D721Med (cell line): ENCODE data around the gene TANGO6.
A peak's percentile ranks its signal among the peaks of the same experiment; 100 is the strongest.

Experiments
- DNase-seq: peaks from one replicate; pipeline ENCODE4 v3.0.0; 2011; ENCODE audit warnings: low spot score; ENCODE audit not compliant: insufficient read length
- FAIRE-seq: peaks from 2 replicates; lab custom pipeline; 2011; peaks lifted over from hg19 to GRCh38; lab: Jason Lieb, UNC
- TF ChIP-seq, protein P1 (sequence below): IDR thresholded peaks from 2 replicates; pipeline ENCODE4 v1.5.1; 2012; ENCODE audit warnings: mild to moderate bottlenecking, control low read depth; ENCODE audit not compliant: insufficient read depth; ENCODE audit errors: missing control alignments

The TANGO6 gene

DNA sequence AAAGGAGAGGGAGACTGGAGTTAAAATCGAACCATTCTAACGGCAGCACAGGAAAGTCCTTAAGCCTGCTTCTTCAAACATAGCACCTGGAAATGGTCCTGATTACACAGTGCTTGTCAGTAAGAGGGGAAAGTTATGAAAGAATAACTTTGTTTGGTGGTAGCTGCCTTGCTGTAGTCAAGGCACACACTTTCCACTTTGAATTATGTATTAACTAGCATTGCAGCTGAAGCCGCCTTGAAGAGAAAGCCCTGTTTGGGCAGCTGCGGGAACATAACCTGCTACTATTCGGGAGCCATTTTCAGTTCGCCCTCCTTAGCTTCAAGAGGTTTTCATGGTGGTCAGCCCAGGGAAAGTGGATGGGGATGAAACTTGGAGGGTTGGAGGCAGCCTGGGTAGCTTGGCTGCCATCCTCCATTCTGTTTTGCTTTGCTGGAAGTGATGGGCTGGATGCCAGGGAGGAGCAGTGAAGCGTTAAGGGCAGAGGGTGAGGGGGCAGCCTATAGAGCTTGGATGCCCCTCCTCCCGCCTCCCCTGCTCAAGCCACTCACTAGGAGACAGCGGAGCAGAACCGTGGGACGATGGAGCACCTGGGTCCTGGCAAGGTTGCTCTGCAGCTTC is 256.9 kb downstream of the TANGO6 start:
- DNase-seq (no peak), FAIRE-seq (no peak)
- TF ChIP-seq, protein P1, sequence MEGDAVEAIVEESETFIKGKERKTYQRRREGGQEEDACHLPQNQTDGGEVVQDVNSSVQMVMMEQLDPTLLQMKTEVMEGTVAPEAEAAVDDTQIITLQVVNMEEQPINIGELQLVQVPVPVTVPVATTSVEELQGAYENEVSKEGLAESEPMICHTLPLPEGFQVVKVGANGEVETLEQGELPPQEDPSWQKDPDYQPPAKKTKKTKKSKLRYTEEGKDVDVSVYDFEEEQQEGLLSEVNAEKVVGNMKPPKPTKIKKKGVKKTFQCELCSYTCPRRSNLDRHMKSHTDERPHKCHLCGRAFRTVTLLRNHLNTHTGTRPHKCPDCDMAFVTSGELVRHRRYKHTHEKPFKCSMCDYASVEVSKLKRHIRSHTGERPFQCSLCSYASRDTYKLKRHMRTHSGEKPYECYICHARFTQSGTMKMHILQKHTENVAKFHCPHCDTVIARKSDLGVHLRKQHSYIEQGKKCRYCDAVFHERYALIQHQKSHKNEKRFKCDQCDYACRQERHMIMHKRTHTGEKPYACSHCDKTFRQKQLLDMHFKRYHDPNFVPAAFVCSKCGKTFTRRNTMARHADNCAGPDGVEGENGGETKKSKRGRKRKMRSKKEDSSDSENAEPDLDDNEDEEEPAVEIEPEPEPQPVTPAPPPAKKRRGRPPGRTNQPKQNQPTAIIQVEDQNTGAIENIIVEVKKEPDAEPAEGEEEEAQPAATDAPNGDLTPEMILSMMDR, result no peak

DNA sequence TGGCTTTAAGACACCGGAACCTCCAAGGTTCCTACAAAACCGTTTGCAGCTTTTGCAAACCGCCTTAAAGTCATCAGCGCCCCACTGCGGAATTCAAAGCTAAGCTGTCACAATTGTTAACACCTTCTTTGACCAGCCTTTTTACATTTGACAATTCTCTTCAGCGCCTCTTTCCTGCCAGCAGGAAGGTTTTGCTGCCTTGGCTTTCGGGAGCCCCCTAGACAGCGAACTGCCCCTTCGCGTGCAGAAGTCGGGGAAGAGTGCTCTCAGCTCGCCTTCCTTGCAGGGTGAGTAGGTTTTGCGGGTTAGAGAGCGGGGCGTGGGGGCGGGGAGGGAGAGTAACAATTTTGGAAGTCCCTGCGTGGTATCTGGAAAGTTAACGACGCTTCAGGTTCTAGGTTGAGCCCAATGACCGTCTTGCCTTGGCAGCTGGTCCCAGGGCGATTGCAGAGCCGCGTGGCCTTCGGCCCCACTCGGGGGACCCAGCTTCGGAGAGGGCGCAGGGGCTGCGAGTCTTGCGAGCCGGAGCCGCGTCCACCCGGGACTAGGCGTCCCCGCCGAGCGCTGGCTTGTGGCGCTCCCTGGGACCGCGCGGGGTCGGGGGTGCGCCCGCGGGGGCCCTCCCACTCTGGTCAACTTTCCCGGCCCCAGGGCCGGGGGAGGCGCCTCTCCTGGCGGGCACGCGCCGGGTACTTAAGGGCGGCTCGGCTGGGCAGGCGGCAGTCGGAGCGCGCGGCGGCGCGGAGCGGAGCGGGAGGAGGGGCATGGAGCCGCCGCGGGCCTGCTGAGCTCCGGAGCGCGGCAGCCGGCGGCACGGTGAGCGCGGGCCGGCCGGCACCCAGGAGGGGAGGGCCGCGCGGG is 262.4 kb downstream of the TANGO6 start, which contains the start of gene HAS3:
Gene HAS3 (plus strand): TSS at position 153 of the 861 bp plus-strand sequence. CDS start 3,743 bp downstream, outside the sequence.
- FAIRE-seq (no peak), DNase-seq (peak; percentile 46)
- TF ChIP-seq, protein P1, result peak; percentile 61

DNA sequence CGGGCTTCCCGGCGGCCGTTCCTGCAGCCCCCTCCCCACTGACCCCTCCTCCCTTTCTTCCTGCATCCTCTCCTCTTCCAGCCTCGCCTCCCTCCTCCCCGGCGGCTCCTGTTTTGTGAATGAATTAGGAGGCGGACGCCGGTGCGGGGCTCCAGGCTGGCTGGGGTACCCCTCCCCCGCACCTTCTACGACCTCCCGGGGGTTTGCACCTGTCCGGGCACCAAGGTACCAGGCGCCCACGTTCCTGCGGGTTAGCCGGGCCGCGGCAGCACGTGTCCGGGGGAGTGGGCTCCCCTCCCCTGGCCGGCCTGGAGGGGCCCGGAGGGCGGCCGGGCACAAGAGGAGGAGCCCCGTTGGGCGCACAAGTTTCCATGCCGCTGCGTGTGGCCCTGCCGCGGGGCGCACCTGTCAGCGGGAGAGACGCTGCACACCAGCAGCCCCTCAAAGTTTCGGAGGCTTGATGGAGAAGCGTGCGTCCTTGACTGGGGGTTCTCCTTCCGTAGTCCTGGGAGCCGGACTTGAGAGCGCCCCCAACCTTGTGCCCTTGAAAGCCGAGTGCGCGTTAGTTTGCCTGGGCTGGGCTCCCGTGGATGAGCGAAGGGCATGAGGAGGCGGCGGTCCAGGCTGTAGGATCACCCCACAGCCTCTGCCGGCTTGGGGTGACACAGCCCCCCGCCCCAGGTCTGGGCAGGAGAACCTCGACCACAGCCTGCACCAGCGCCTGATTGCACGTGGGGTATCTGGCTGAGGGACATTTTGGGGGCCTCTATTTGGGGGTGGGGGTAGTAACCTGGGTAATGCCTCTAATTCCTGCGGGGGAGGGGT is 263.4 kb downstream of the TANGO6 start:
- no peak for DNase-seq
- TF ChIP-seq, protein P1, result no peak
- FAIRE-seq, result no peak

DNA sequence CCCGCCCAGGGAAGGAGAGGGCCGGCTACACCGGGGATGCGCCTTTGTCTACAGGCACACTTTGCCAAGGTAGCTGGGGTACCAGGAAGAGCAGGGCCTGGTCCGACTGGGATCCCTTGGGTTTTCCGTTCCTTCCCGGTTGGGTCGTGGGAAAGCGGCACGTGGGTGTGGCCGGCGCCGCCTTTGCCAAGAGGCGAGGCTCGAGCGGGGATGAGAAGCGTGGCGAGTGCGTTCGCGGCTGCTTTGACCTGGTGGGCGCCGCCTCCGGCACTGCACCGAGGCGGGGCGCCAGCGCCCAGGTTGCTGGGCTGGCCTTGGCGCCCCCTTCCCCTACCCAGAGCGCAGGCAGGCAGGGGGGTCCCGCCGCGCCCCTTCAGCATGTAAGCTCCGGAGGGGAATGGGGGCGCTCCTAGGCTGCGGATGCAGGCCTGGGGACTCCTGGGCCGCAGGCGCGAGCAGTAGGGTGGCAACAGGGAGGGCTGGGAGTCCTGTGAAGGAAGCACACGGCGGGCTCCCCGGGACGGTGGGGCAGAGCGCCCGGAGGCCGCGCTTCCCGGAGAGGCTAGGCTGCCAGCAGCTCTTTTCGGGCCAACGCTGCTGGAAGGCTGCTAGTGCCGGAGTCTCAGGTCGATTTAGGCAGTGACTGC is 264.1 kb downstream of the TANGO6 start:
- TF ChIP-seq, protein P1, result no peak
- no peak for DNase-seq
- FAIRE-seq, result no peak

DNA sequence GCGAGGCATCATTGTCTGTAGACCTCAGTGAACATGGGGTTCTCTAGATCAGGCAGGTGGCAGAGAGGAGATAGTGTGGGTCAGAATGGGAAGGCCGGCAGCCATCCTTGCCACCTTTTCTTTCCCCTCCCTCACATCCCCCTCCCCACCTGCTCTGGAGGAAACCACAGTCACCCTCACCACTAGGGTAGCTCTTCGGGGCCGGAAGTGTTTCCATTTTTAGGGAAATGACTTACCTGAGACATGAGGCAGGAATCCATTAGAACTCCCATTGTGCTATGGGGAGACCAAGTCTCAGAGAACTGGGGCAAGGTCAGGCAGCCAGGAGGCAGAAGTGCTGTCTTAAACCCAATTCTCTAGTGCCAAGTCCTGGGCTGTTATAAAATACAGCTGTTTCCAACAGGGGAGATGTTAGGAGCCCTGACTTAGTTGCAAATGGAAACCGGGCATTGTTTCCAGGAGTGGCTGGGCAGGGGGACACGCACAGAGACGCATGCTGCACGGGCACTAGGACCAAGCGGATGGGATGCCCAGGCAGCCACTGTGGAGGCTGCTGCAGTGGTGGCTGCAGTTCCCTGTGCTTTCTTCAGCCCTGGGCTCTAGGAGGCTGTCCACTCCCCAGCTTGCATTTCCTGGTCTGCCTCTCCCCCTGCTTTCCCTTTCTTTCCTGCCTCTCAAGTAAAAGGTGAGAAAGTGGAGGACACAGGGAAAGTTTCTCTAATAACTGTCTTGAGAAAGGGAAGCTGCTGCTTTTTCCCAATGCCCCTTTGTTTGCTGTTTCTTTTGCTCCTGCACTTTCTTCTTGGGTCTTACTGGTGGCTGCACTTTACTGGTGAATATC is 265.0 kb downstream of the TANGO6 start:
- no peak for DNase-seq
- TF ChIP-seq, protein P1, result no peak

DNA sequence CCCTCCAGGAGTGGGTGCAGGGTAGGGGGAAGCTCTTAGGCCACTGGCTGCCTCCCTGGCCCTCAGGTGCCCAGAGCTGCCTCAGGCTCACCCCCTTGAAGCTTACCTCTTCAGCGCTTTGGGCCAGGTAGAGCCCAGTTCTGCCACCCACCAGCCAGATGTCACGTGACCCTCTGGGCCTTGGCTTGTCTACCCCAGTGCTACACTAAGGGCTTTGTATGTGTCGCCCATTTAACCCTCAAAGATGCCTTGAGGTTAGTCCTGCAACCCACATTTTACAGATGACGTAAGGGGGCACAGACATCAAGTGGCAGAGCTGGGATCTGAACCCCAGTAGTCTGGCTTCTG is 265.5 kb downstream of the TANGO6 start:
- DNase-seq (no peak), FAIRE-seq (no peak)
- TF ChIP-seq, protein P1, result no peak

More for the DNA sequence above, 265.0 kb downstream of the TANGO6 start:
- FAIRE-seq, result no peak
